HG02571 (cell line): ENCODE data around the gene CRCP.
A peak's percentile ranks its signal among the peaks of the same experiment; 100 is the strongest.
"Not testable (repeated sequence)": the region's sequence is repeated elsewhere in the genome, so short reads cannot be mapped to it uniquely, and the experiment has no call there.

ENCODE experiments used
- ATAC-seq: cut with Tn5 transposase; IDR thresholded peaks from one replicate; pipeline ENCODE4 v1.9.1; 2021; ENCODE audit warnings: mild to moderate bottlenecking, moderate library complexity; ENCODE audit not compliant: unreplicated experiment

CRCP gene

GRCh38 chr7:66114743-66115649 is at the start of gene CRCP:
CRCP (plus strand) TSS chr7:66114847; CDS start chr7:66114963, 116 bp downstream.
- peak; percentile 85 for ATAC-seq

GRCh38 chr7:66069732-66070131 is 44.9 kb upstream of the CRCP start:
- no peak for ATAC-seq

DNA sequence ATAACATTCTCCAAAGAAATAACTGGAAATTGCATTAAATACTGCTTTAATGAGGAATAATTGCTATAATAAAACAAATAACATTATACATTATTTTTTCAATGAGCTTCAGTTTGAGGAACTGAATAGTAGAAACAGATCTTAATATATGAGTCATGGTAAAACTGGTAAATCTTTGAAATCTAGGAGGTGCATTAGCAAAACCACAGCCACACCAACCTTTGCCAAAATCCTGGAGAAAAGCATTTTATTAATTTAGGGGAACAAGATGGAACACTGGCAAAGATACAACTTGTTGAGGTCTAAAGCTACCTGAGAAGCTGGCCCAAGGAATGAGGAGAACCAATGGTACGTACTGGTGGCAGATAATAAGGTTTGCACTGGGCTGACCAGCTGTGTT is 44.4 kb upstream of the CRCP start:
- ATAC-seq = no peak

DNA sequence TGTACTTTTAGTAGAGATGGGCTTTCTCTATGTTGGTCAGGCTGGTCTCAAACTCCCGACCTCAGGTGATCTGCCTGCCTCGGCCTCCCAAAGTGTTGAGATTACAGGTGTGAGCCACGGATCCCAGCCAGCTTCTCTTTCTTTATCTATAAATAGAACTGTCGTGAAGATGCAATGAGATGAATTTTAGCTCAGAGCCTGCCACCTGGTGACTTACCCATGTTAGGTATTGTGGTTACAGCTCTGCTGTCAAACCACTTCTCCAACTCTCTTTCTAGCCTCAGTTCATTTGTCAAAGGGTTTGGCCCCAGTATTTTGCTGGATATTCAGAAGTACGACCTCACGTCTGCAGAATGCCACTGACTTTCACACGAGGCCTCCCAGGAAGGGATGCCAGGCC is 42.4 kb upstream of the CRCP start:
- not testable (repeated sequence) for ATAC-seq

DNA sequence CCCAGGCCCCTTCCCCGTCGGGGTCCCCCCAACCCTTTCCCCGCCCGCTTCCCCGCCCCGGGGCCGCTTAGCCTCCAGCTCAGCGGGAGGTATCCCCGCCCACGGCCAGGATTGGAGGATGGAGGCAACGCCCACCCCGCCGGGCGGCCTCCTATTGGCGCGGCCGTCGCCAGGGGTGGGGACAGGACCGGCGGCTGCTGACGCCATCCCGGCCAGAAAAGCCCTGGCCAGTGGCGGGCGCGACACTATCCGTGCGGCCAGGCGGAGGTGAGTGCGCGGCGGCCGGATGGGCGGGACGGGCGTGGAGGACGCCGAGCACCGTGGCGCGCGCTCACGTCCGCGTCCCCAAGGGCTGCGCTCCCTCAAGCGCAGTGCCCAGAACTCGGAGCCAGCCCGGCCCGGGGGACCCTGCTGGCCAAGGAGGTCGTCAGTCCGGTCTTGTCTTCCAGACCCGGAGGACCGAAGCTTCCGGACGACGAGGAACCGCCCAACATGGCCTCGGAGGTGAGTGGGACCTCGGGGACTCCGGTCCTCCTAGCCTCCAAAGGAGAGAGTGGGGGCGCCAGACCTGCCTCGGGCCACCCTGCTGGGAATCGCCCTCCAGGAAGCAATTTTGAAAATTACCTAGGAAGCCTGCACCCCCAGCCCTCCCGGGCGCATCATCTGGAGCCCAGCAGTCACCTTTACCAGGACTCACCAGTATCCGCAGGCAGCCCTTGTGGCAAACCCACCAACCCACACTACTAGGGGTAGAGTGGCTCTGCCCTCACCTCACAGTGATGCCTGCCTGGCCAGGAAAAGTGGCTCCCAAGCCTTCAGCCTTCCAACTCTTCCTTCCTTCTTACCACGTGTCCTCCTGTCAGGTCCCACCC is 38.8 kb upstream of the CRCP start, which contains the start of gene ASL:
TSS of gene ASL (plus strand) at position 230 of the 872 bp plus-strand sequence. CDS start at position 493, 263 bp downstream.
- ATAC-seq = peak; percentile 99

- ATAC-seq = no peak
These were observed 38.0 kb upstream of the CRCP start for GRCh38 chr7:66076462-66077329.

- no peak for ATAC-seq
These were observed 36.6 kb upstream of the CRCP start for GRCh38 chr7:66078067-66078466.

GRCh38 chr7:66082083-66082482 is 32.6 kb upstream of the CRCP start:
- no peak for ATAC-seq

DNA sequence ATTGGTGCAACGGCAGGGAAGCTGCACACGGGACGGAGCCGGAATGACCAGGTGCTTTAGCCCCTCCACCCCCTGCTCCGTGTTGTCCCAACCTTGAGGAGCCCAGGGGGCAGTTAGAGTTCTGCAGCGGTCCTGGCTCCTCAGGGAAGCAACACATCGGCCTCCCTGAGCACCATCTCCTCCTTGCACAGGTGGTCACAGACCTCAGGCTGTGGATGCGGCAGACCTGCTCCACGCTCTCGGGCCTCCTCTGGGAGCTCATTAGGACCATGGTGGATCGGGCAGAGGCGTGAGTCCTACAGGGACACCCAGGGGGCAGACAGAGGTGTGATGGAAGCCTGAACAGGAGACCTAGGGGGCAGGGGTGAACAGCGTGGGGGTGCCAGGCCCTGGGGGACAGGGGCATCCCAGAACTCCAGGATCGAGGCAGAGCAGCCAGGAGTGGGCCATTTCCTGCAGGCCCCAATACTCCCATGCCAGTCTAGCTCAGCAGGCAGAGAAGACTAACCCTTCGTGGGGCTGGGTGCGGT is 31.7 kb upstream of the CRCP start:
- no peak for ATAC-seq

DNA sequence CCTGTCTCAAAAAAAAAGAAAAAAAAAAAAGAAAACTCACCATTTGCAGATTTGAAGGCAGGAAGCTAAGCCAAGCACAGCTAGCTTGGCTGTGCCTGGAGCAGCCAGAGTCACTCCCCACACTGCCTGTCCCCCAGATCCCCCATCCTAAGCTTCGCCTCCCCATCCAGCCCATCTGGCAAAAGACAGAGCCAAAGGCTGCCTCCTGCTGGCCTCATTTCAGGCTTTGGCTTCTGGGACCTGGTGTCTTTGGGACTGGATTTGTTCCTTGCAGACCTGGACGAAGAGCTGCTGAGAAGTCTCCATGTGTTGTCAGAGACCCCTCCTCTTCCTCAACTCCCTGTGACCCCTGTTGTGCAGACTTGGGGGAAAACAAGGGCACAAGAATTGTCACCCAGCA is 31.0 kb upstream of the CRCP start:
- no peak for ATAC-seq

- no peak for ATAC-seq
These were observed 25.5 kb upstream of the CRCP start for GRCh38 chr7:66088861-66089838.

DNA sequence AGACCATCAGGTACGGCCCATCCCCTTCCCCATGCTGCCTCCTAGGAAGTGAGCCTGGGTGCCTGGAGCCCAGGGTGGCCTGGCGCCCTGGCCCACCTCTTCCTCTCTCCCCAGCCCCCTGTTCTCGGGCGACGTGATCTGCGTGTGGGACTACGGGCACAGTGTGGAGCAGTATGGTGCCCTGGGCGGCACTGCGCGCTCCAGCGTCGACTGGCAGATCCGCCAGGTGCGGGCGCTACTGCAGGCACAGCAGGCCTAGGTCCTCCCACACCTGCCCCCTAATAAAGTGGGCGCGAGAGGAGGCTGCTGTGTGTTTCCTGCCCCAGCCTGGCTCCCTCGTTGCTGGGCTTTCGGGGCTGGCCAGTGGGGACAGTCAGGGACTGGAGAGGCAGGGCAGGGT is 22.0 kb upstream of the CRCP start:
- ATAC-seq = no peak

- no peak for ATAC-seq
These were observed 19.6 kb upstream of the CRCP start for GRCh38 chr7:66095010-66095409.

- ATAC-seq = no peak
These were observed 15.5 kb upstream of the CRCP start for GRCh38 chr7:66099232-66099550.

DNA sequence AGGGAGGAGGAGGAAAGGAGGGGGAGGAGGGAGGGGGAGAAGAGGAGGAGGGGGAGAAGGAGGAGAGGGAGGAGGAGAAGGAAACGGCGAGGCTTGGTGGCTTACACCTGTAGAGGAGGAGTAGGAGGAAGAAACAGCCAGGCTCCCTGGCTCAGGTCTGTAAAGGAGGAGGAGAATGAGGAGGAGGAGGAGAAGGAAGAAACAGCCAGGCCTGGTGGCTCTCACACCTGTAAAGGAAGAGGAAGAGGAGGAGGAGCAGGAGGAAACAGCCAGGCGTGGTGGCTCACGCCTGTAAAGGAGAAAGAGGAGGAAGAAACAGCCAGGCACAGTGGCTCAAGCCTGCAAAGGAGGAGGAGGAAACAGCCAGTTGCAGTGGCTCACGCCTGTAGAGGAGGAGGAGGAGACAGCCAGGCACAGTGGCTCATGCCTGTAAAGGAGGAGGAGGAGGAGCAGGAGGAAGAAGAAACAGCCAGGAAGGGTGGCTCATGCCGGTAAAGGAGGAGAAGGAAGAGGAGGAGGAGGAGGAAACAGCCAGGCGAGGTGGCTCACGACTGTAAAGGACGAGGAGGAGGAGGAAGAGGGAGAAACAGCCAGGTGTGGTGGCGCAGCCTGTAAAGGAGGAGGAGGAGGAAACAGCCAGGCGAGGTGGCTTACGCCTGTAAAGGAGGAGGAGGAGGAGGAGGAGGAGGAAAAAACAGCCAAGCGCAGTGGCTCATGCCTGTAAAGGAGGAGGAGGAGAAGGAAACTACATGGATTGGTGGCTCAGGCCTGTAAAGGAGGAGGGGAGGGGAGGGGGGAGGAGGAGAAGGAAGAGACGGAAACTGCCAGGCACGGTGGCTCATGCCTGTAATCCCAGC is 14.9 kb upstream of the CRCP start:
- ATAC-seq = peak; percentile 55

- ATAC-seq = no peak
These were observed 14.1 kb upstream of the CRCP start for GRCh38 chr7:66100408-66101050.

GRCh38 chr7:66102168-66102567 is 12.5 kb upstream of the CRCP start:
- ATAC-seq = not testable (repeated sequence)

DNA sequence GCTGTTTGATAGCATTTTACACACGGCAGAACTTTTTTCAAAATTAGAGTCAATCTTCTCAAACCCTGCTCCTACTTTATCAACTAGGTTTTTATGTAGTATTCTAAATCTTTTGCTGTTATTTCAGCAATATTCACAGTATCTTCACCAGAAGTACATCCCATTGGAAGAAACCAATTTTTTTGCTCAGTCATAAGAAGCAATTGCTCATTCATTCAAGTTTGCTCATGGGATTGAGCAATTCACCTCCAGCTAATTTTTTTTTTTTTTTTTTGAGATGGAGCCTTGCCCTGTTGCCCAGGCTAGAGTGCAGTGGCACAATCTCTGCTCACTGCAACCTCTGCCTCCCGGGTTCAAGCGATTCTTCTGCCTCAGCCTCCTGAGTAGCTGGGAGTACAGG is 10.7 kb upstream of the CRCP start:
- ATAC-seq = not testable (repeated sequence)
